Measurements from ENCODE around the gene NTSR2.

- TF ChIP-seq CTCF (IDR thresholded peaks at IDR 0.05) (no peak), POLR2A (IDR thresholded peaks at IDR 0.05) (no peak)
Observed at GRCh38 chr2:11657646-11658045, 12.3 kb downstream of the NTSR2 start.
